Bronchial epithelial cell (primary cell): ENCODE data around the gene TMEM259. TPM values are rescaled to one million over a fixed set of nuclear protein-coding genes. Genes with fewer than 3 reads are reported as not detected.

Experiments
- DNase-seq: peaks from one replicate; pipeline ENCODE4 v3.0.0-alpha.2; 2010; ENCODE audit warnings: low read depth
- FAIRE-seq: peaks from 2 replicates; lab custom pipeline; 2011; peaks lifted over from hg19 to GRCh38; lab: Jason Lieb, UNC
- H3K27me3 ChIP-seq: 2 replicates; pipeline ENCODE4 v1.5.1; 2011; ENCODE audit warnings: low read length; ENCODE audit not compliant: control insufficient read depth, insufficient read depth
- H3K36me3 ChIP-seq: 2 replicates; pipeline ENCODE4 v1.5.1; 2011; ENCODE audit warnings: low read length; ENCODE audit not compliant: control insufficient read depth, insufficient read depth
- H3K4me3 ChIP-seq: 2 replicates; pipeline ENCODE4 v1.5.1; 2011; ENCODE audit warnings: mild to moderate bottlenecking, low read depth, low read length, control low read depth
- total RNA-seq: library from RNA; depleted of rRNA; stranded (reverse); fragments of >200 nt; gene quantifications from 2 replicates; pipeline ENCODE4 v1.2.1, GENCODE V29; 2014
- TF ChIP-seq, protein P1 (sequence below): IDR thresholded peaks from 2 replicates; pipeline ENCODE4 v1.5.1; 2011; ENCODE audit warnings: mild to moderate bottlenecking, moderate library complexity, low read length, control low read depth, inconsistent platforms; ENCODE audit not compliant: insufficient read depth, severe bottlenecking

The TMEM259 gene
- total RNA-seq, result 54.8 and 65.9 TPM in 2 replicates

DNA sequence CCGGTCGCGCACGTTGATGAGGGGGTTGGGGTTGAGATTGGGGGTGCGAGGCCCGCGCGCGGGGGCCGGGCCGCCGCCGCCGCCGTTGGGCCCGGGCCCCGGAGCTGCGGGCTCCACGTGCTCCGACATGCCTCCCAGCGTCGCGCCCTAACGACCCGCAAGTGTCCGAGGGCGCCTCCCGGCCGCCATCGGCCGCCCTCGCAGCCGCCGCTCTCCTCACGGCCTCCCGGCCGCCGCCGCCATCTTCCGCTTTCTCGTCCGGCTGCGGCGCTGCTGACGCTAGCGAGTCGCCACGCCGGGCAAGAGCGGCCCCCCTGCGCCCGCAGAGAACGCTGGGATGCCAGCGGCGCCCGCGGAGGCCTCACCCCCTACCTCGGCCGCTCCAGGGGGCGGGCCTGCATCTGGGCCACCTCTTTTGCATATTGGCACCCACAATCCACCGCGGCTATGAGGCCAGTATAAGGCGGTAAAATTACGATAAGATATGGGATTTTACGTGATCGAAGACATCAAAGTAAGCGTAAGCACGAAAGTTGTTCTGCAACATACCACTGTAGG is at the start of gene TMEM259:
TSS of gene TMEM259 (minus strand) at position 256 of the 558 bp plus-strand sequence. CDS start at position 129, 127 bp downstream.
- FAIRE-seq (no peak), DNase-seq (peak; percentile 84)
- TF ChIP-seq, protein P1, sequence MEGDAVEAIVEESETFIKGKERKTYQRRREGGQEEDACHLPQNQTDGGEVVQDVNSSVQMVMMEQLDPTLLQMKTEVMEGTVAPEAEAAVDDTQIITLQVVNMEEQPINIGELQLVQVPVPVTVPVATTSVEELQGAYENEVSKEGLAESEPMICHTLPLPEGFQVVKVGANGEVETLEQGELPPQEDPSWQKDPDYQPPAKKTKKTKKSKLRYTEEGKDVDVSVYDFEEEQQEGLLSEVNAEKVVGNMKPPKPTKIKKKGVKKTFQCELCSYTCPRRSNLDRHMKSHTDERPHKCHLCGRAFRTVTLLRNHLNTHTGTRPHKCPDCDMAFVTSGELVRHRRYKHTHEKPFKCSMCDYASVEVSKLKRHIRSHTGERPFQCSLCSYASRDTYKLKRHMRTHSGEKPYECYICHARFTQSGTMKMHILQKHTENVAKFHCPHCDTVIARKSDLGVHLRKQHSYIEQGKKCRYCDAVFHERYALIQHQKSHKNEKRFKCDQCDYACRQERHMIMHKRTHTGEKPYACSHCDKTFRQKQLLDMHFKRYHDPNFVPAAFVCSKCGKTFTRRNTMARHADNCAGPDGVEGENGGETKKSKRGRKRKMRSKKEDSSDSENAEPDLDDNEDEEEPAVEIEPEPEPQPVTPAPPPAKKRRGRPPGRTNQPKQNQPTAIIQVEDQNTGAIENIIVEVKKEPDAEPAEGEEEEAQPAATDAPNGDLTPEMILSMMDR, result no peak
- H3K36me3 ChIP-seq, result peaks cover 5% of the 10 kb centered on the region
- H3K4me3 ChIP-seq, result peak within 1 kb of the TSS; percentile 74
- H3K27me3 ChIP-seq, result no peaks in the 10 kb centered on the region

- Histone ChIP-seq H3K27me3 (peaks cover 5% of the 10 kb centered on the region), H3K4me3 (no peak overlapping the region), H3K36me3 (no peaks in the 10 kb centered on the region)
- FAIRE-seq (no peak), DNase-seq (no peak)
- TF ChIP-seq, protein P1, result peak; percentile 32
Measured at GRCh38 chr19:1070576-1070930, 49.6 kb upstream of the TMEM259 start.

DNA sequence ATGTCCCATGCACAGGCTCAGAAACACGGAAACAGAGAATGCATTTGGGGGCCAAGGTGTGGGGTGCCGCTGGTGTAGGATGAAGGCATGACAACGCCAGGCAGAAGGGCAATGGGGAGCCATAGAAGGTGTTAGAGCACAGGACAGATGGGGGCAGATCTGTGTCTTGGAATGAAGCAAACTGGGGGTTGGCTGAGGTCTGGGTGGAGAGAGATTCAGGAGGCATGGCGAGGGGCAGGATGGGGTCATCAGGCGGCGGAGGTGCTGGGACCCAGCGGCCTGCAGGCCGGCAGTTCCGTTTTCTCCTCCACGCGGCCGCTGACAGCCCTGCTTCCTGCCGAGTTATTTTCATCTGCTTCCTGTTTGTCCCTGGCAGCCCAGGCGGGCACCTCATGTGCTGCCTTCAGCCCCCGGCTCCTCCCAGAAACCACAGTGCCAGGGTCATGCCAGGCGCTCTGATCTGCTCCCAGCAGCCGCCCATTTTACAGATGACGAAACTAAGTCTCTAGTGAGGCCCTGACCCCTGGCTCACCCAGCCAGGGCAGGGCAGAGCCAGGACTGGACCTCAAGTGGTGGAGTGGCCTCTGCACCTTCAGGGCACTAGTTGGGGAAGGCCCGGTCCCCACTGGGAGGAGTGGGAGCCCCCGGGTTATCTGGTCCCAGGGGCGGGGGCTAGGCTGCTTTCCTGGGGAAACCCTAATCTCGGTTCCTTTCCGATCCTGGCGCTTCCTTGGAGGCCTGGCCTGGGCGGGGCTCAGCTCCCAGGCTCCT is 48.3 kb upstream of the TMEM259 start:
- DNase-seq (no peak), FAIRE-seq (no peak)
- H3K36me3 ChIP-seq, result no peaks in the 10 kb centered on the region
- H3K4me3 ChIP-seq, result no peak overlapping the region
- peaks cover 5% of the 10 kb centered on the region for H3K27me3 ChIP-seq
- TF ChIP-seq, protein P1, result no peak

GRCh38 chr19:1068009-1069001 is 47.4 kb upstream of the TMEM259 start:
- TF ChIP-seq, protein P1, result no peak
- peaks cover 5% of the 10 kb centered on the region for H3K27me3 ChIP-seq
- DNase-seq, result no peak
- no peak overlapping the region for H3K4me3 ChIP-seq
- H3K36me3 ChIP-seq, result no peaks in the 10 kb centered on the region
- peak; percentile 58 for FAIRE-seq

GRCh38 chr19:1067341-1067957 is 46.5 kb upstream of the TMEM259 start:
- Histone ChIP-seq H3K36me3 (no peaks in the 10 kb centered on the region), H3K27me3 (peaks cover 5% of the 10 kb centered on the region), H3K4me3 (peak overlapping the region; percentile 27)
- no peak for FAIRE-seq
- DNase-seq, result no peak
- TF ChIP-seq, protein P1, result no peak
